HEK293T (cell line): Measurements from ENCODE around the gene EML5.

Experiments used
- BHLHE40 ChIP-seq: fragments of 450-650 bp; IDR thresholded peaks from 2 replicates; pipeline ENCODE4 v1.6.1; 2016; ENCODE audit warnings: mild to moderate bottlenecking, moderate library complexity, borderline replicate concordance
- CTBP1 ChIP-seq: fragments of 450-650 bp; IDR thresholded peaks from 2 replicates; pipeline ENCODE4 v1.6.1; 2016; ENCODE audit warnings: borderline replicate concordance
- ELF4 ChIP-seq: fragments of 450-650 bp; IDR thresholded peaks from 2 replicates; pipeline ENCODE4 v1.6.1; 2017; ENCODE audit warnings: antibody characterized with exemption
- FOXK2 ChIP-seq: fragments of 450-650 bp; IDR thresholded peaks from 2 replicates; pipeline ENCODE4 v1.6.1; 2016; ENCODE audit warnings: mild to moderate bottlenecking
- L3MBTL2 ChIP-seq: fragments of 450-650 bp; conservative IDR thresholded peaks from 2 replicates; pipeline ENCODE4 v1.6.1; 2016; ENCODE audit warnings: mild to moderate bottlenecking
- SP1 ChIP-seq: fragments of 450-650 bp; IDR thresholded peaks from 2 replicates; pipeline ENCODE4 v1.6.1; 2017
- TARDBP ChIP-seq: fragments of 450-650 bp; IDR thresholded peaks from 2 replicates; pipeline ENCODE4 v1.6.1; 2016
- TF ChIP-seq, protein P1 (sequence below): fragments of 450-650 bp; IDR thresholded peaks from 2 replicates; pipeline ENCODE4 v1.6.1; 2016

GRCh38 chr14:88838015-88838414, 45.3 kb upstream of the EML5 start:
- TF ChIP-seq, protein P1, sequence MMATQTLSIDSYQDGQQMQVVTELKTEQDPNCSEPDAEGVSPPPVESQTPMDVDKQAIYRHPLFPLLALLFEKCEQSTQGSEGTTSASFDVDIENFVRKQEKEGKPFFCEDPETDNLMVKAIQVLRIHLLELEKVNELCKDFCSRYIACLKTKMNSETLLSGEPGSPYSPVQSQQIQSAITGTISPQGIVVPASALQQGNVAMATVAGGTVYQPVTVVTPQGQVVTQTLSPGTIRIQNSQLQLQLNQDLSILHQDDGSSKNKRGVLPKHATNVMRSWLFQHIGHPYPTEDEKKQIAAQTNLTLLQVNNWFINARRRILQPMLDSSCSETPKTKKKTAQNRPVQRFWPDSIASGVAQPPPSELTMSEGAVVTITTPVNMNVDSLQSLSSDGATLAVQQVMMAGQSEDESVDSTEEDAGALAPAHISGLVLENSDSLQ, result no peak
- TF ChIP-seq CTBP1 (no peak), TARDBP (no peak), ELF4 (no peak), SP1 (no peak), FOXK2 (no peak), BHLHE40 (no peak), L3MBTL2 (no peak)
